ENCODE measurements around the gene FYB1.

DNA sequence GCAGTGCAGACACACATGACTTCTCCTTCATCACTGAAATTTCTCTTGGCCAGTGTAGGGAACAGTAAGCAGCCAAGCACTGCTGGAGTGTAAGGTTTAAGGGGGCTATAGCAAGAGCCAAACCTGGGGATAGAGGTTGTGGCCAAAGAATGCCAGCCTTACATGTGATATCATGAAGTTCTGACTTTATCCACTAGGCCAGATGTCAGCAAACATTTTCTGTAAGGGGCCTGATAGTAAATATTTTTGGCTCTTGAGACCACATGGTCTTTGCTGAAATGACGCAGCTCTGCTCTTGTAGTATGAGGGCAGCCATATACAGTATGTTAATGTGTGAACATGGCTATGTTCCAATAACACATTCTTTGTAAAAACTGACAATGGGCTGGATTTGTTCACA lies 29.7 kb upstream of the FYB1 start:
- TF ChIP-seq, protein P1, sequence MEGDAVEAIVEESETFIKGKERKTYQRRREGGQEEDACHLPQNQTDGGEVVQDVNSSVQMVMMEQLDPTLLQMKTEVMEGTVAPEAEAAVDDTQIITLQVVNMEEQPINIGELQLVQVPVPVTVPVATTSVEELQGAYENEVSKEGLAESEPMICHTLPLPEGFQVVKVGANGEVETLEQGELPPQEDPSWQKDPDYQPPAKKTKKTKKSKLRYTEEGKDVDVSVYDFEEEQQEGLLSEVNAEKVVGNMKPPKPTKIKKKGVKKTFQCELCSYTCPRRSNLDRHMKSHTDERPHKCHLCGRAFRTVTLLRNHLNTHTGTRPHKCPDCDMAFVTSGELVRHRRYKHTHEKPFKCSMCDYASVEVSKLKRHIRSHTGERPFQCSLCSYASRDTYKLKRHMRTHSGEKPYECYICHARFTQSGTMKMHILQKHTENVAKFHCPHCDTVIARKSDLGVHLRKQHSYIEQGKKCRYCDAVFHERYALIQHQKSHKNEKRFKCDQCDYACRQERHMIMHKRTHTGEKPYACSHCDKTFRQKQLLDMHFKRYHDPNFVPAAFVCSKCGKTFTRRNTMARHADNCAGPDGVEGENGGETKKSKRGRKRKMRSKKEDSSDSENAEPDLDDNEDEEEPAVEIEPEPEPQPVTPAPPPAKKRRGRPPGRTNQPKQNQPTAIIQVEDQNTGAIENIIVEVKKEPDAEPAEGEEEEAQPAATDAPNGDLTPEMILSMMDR (IDR thresholded peaks at IDR 0.05; ENCODE audit: insufficient read depth, low read length): no peak
- TF ChIP-seq SPI1 (IDR thresholded peaks at IDR 0.05; ENCODE audit: borderline replicate concordance, low read depth): no peak

All from HL-60 (cell line).